Erythroblast (primary cell): ENCODE results near the gene CCDC57.

ENCODE experiments used
- DNase-seq, 2 experiments: peaks; one replicate each; lab custom pipeline; 2025; lab: John Stamatoyannopoulos, UW
- GATA1 ChIP-seq: IDR thresholded peaks from 2 replicates; pipeline ENCODE4 v1.6.1; 2011; ENCODE audit warnings: low read depth, mild to moderate bottlenecking, control low read depth, low read length, moderate library complexity
- POLR2A ChIP-seq: IDR thresholded peaks from 2 replicates; pipeline ENCODE4 v1.6.1; 2011; ENCODE audit warnings: mild to moderate bottlenecking, low read length

CCDC57 gene

DNA sequence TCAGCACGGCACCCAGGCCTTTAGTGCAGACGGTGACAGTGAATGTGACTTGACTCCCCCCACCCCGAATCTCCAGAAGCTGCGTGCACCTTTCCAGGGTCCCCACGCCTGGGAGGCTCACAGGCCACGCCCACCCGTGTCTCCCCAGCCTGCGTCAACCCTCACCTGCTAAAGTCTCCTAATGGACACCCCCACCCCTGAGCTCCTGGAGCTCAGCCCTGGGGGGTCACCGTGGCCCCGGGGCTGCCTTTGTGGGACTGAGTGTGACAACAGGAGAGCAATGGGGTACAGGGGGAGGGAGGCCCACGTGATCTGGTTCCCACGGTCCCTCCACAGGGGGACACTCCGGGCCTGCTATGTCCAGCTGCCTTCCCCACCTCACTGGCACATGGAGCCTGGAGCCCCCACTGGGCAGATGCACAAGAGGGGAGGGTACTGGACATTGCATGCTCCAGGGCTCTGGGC lies 107.2 kb downstream of the CCDC57 start:
- DNase-seq = no peak
- TF ChIP-seq GATA1 (no peak), POLR2A (no peak)

DNA sequence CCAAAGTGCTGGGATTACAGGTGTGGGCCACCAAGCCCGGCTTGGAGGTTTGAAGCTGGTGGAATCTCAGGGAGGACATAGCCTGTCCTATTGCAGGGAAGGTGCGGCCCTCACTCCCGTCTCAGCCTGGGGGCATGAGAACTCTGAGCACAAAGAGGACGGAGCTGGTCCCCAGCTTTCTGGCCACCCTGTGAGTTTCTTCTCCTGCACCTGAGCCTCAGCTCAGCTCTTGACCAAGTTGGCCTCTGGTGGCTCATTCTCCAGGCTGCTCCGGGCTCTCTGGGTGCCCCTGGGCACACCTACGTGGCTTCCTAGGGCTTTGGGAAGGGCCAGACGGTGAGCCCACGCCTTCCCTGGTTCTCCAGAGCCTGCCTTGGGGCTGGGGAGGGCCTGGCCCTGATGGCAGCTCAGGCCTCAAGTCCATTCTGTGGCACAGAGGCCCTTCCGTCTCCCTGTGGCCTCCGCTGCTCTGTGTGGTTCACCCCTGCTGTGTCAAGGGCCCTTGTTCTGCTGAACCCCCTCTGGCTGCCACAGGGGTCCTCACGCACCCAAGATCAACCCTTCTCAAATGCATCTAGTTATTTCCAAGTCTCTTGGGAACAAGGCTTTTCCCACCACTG lies 107.7 kb downstream of the CCDC57 start:
- TF ChIP-seq POLR2A (no peak), GATA1 (no peak)
- no peak for DNase-seq

DNA sequence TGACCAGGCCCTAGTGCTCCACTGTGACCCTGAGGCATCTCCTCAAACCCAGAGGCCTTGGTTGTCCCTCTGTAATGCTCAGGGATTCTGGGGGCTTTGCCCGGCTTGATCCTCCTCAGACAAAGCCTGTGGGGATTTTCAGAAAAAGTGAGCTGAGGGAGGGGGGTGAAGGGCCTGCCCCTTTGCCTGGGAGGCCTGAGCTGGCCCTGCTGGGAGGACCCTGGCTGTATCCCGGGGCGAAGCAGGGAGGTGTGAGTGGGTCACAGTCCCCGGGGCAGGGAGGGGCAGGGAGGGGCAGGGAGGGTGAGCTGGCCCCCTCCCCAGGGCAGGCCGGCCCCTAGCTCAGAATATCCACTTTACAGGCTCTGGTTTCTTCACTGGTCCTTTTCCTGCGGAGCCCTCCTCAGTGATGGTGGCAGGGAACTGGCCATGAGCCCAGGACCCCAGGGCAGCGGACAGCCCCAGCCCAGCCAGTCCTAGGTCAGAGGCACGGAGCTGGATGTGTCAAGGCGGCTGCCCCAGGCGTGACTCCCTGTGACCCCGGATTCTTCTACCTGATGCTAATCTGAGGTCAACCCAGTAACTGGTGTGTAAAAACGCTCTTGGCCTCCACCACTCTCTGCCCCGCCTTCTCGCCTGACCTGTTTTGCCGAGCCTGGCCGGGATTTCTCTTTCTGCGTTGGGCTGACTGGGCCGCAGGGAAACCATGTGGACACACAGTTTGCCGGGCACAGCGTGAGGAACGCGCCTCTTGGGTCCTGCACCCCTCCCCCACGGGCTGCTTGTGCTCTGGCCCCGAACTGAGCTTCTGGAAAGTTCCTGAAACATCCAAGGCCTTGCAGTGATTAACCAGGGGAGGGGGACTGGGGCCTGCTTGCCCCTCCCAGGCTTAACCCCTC lies 108.8 kb downstream of the CCDC57 start:
- TF ChIP-seq POLR2A = no peak
- TF ChIP-seq GATA1 = no peak
- DNase-seq = no peak

GRCh38 chr17:82101767-82102679 lies 110.6 kb downstream of the CCDC57 start:
- DNase-seq = no peak
- TF ChIP-seq POLR2A (no peak), GATA1 (no peak)

GRCh38 chr17:82101301-82101715 lies 111.3 kb downstream of the CCDC57 start:
- no peak for TF ChIP-seq GATA1
- DNase-seq = peak; percentile 42 to 53

DNA sequence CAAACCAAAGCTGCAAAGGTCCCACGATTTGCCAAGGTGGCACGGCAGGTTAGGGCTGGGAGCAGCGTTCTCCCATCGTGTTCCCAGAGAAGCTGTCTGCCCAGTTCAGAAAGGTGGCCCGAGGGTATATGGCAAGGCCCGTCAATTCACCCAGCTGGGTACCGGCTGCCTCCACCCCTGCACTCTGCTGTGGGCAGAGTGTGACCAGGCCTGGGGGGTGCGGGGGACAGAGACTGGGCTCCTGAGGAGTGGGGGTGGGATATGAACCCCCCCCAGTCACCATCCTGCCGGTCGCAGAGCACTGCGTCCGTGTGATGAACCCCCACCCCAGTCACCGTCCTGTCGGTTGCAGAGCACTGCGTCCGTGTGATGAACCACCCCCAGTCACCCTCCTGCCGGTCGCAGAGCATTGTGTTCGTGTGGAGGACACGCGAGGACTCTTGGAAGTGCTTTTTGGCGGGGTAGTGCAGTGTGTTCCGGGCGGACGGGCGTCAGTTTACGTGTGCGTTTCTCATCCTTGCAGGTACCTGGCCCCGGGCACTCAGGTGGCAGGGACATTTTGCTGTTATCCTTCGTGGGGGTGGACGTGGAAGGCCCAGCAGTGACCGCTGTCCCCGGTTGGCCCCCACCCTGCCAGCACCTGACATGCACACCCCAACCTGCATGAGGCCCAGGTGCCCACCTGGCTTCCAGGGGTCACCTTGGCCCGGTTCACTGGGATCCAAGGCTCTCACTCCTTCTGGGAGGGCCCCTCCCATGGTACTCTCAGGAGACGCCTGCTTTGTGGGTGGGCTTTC lies 111.9 kb downstream of the CCDC57 start:
- DNase-seq = no peak
- TF ChIP-seq POLR2A (no peak), GATA1 (no peak)

- no peak for TF ChIP-seq GATA1
- peak; percentile 3 for TF ChIP-seq POLR2A
- DNase-seq = peak in 1 of 2 experiments; percentile 55
Observed at GRCh38 chr17:82098939-82099763, 113.5 kb downstream of the CCDC57 start.

- TF ChIP-seq GATA1 = no peak
- TF ChIP-seq POLR2A = peak; percentile 83
- peak; percentile 97 to 98 for DNase-seq
Observed at GRCh38 chr17:82098169-82098938, 114.3 kb downstream of the CCDC57 start, which contains the start of gene FASN. Gene FASN (minus strand): TSS chr17:82098236. CDS start chr17:82096445, 1,791 bp downstream.

DNA sequence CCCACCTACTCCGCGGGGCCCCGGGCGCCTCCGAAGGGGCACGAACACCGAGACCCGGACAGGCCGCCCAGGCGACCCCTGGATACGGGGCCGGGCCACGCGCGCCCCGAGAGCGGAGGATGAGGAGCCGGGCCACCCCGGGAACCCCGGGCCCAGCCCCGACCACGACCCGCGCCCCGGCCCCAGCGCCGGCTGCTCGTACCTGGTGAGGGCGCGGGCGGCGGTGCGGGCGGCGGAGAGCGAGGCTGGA lies 114.8 kb downstream of the CCDC57 start:
- no peak for TF ChIP-seq GATA1
- TF ChIP-seq POLR2A = no peak
- no peak for DNase-seq

DNA sequence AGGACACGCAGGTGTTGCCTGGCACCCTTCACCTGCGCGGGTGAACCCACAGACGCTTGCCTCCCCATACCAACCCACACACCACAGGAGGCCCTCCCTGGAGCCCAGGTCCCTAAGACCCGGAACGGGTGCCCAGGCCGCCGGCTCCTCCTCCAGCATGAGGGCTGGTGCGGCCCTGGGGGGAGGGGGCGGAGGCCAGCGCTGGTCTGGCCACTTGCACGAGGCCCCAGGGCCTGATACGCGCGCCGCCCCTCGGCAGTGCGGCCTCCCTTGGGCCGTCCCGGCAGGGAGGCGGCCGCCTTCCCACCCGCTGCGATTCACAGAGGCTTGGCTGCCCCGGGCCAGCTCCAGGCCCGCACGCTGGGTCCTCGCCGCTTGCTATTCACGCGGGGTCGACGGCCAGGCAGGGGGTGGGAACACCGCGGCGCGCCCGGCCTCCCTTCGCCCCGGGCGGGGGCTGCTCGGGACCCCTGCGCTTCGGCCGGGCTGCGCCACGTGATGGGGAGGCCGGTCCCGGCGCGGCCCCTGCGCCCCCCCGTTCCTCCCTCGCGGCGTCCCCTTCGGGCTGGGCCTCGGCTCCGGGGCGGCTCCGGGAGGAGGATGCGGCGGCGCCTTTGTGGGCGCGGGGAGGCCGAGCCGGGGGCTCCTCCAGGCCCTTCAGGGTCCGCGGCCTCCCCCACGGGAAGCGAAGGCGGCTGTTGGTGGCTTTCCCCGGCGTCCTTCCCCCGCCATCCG lies 115.3 kb downstream of the CCDC57 start:
- no peak for TF ChIP-seq GATA1
- peak; percentile 2 for TF ChIP-seq POLR2A
- DNase-seq = peak; percentile 80

GRCh38 chr17:82096709-82097183 lies 115.9 kb downstream of the CCDC57 start:
- DNase-seq = no peak
- TF ChIP-seq GATA1 (no peak), POLR2A (no peak)
